HepG2 (cell line): ENCODE results near the gene TOMM40L.

ENCODE experiments used
- CTCF ChIP-seq: sonication (generic); formaldehyde crosslinking; IDR thresholded peaks from 2 replicates; pipeline ENCODE4 v1.5.0; 2020; ENCODE audit warnings: mild to moderate bottlenecking, missing genetic modification reagents, moderate library complexity
- JUND ChIP-seq: sonication (generic); formaldehyde crosslinking; IDR thresholded peaks from 2 replicates; pipeline ENCODE4 v1.8.0; 2022; ENCODE audit warnings: mild to moderate bottlenecking, missing genetic modification reagents
- MAFF ChIP-seq: IDR thresholded peaks from 2 replicates; pipeline ENCODE4 v1.6.1; 2011; ENCODE audit warnings: low read depth, low read length, improper control_type of control experiment
- NR3C1 ChIP-seq: sonication (generic); formaldehyde crosslinking; IDR thresholded peaks from 2 replicates; pipeline ENCODE4 v1.4.0; 2020; ENCODE audit warnings: missing genetic modification reagents
- RFXANK ChIP-seq: IDR thresholded peaks from 2 replicates; pipeline ENCODE4 v1.6.1; 2016
- TAF1 ChIP-seq: sonication (generic); formaldehyde crosslinking; IDR thresholded peaks from 2 replicates; pipeline ENCODE4 v1.4.0; 2020; ENCODE audit warnings: missing genetic modification reagents
- TRIM22 ChIP-seq: fragments of 450-650 bp; IDR thresholded peaks from 2 replicates; pipeline ENCODE4 v1.6.1; 2017
- ZBTB3 ChIP-seq: sonication (generic); formaldehyde crosslinking; IDR thresholded peaks from 2 replicates; pipeline ENCODE4 v1.4.0; 2020; ENCODE audit warnings: low read depth, mild to moderate bottlenecking, moderate library complexity, missing genetic modification reagents, borderline replicate concordance
- ZNF383 ChIP-seq: sonication (generic); formaldehyde crosslinking; IDR thresholded peaks from 2 replicates; pipeline ENCODE4 v1.4.0; 2020; ENCODE audit warnings: missing genetic modification reagents, mild to moderate bottlenecking, borderline replicate concordance
- ZNF709 ChIP-seq: sonication (generic); formaldehyde crosslinking; IDR thresholded peaks from 2 replicates; pipeline ENCODE4 v1.5.0; 2020; ENCODE audit warnings: mild to moderate bottlenecking, missing genetic modification reagents
- ZNF740 ChIP-seq: sonication (generic); formaldehyde crosslinking; IDR thresholded peaks from 2 replicates; pipeline ENCODE4 v1.4.0; 2020; ENCODE audit warnings: missing genetic modification reagents
- ZSCAN21 ChIP-seq: sonication (generic); formaldehyde crosslinking; IDR thresholded peaks from 2 replicates; pipeline ENCODE4 v1.8.0; 2022; ENCODE audit warnings: mild to moderate bottlenecking, missing genetic modification reagents, moderate library complexity, borderline replicate concordance
- TF ChIP-seq, protein P1 (sequence below): IDR thresholded peaks from 2 replicates; pipeline ENCODE4 v1.6.1; 2012; ENCODE audit warnings: inconsistent platforms

DNA sequence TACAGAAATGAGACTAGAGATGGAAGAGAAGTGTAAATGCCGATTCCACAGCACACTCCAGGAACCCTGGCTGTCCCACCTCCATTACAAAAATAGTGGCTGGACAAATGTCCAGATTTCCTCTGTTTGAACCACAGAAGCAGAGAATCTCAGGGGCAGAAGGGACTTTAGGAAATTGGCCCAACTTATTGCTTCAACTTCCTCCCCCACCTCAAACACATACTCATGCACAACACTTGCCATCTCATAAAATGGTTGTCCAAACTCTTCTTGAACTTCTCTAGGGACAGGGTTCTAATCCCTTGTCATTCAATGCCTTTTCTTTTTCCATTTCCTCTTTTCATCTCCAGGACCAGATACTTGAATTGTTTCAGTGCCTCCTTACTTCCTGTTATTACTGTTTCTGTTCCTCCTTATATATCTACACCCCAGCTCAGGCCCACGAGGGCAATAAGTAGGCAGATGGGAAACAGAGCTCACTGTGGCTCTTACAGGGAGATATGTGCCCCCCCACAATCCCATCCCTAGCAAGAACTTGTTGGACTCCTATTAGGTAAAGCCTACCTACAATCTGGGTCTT lies 40.0 kb upstream of the TOMM40L start:
- no peak for TF ChIP-seq TRIM22
- no peak for TF ChIP-seq JUND (CRISPR knock-in tag)
- no peak for TF ChIP-seq RFXANK (CRISPR knock-in tag)
- TF ChIP-seq TAF1: no peak
- TF ChIP-seq NR3C1 (CRISPR knock-in tag): no peak
- no peak for TF ChIP-seq CTCF (CRISPR knock-in tag)
- TF ChIP-seq, protein P1, sequence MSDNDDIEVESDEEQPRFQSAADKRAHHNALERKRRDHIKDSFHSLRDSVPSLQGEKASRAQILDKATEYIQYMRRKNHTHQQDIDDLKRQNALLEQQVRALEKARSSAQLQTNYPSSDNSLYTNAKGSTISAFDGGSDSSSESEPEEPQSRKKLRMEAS: no peak
- no peak for TF ChIP-seq MAFF
- no peak for TF ChIP-seq ZSCAN21 (CRISPR knock-in tag)
- TF ChIP-seq ZNF383 (CRISPR knock-in tag): no peak
- no peak for TF ChIP-seq ZNF709
- TF ChIP-seq ZBTB3 (CRISPR knock-in tag): no peak
- TF ChIP-seq ZNF740 (CRISPR knock-in tag): no peak
